Measurements from ENCODE around the gene LIMCH1.

The LIMCH1 gene

GRCh38 chr4:41646862-41647261 is 108.9 kb downstream of the LIMCH1 start:
- DNase-seq, result no peak

DNA sequence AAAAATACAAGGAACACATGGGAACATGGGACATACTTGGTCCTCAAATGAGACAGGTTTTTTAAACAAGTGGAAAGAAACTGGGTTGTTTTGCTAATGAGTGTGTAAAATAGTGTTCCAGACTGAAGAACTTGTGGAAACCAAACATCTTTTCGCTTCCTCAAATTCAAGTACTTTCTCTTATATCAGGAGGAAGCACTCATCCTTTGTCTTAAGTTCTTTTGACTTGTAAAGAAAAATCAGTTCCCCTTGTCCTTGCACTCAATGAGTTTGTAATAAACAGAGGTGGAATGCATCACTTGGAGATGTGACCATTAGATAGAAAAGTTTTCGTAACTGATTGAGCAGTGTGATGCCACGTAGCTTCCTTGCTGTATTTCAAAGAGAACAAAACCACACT is 109.4 kb downstream of the LIMCH1 start:
- DNase-seq, result no peak

DNA sequence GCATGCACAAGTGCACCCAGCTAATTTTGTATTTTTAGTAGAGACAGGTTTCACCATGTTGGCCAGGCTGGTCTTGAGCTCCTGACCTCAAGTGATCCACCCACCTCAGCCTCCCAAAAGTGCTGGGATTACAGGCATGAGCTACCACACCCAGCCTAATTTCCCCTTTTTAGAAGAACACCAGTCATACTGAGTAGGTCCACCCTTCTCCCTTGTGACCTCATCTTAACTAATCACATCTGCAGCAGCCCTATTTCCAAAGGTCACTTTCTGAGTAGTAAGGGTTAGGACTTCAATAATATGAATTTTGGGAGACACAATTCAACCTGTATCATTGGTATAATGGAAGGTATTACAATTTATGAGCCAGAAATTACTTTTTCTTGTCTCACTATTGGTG is 113.2 kb downstream of the LIMCH1 start:
- peak in 1 of 2 donors; percentile 16 for DNase-seq

- no peak for DNase-seq
Measured at GRCh38 chr4:41652971-41653370, 115.0 kb downstream of the LIMCH1 start.

DNA sequence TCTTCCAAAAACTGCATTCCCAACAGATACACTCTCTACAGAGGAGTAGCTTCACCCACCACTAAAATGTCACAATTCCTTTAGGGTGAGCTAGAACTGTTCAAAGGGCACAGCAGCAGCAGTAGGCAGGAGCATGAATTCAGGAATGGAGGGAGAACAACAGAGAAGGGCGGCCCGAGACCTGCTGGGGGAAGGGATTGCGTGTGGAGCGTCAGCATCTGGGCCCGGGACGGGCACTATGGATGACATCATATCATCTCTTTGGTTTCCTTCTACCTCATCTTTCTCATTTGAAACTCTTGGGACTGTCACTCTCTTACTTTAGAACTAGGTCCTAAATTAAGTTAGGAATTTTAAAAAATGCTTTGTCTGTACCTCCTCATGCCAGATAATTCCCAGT is 115.6 kb downstream of the LIMCH1 start:
- no peak for DNase-seq

GRCh38 chr4:41655177-41655576 is 117.2 kb downstream of the LIMCH1 start:
- DNase-seq, result no peak

- DNase-seq, result no peak
Measured at GRCh38 chr4:41656106-41656505, 118.1 kb downstream of the LIMCH1 start.

DNA sequence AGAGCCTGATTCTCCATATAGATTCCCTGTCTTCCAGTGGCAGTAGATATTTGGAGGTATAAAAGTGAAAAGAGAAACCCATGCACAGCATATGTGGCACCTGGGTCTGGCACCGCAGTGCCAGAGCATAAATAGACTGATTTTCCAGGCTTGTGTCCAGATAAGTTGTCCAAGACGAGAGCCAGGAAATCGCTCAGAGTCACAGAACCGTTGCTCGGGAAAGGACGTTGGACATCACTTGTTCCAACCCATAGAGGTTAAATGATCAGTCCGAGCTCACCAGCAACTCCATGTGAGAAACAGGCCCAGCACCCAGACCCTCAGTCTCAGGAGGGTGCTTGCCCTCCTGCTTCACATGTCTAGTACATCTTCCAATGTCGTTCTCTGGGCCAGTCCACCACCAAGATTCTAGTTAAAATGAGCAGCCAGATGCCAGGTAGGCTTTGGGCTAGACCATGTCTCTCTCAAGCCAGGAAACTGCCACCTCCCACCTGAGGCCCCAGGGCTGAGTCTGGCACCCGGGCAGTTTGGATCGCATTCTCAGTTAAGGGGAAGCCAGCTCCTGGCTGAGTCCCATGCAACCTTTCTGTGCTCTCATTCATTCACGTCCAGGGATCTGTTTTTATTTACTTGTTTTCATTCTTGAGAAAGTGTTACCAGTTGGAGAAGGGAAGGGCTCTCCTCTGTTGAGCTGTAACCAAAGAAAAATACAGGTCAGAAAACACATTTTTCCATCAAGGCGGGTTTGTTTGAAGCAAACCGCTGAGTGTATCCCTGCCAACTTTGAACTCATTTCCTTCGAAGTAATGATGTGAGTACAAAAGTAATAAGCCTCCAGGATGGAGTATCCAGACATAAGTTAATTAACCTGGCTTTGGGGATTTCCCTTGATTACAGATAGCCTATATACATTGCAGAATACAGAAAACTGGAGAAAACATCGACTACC is 118.9 kb downstream of the LIMCH1 start:
- no peak for DNase-seq

GRCh38 chr4:41657561-41657960 is 119.6 kb downstream of the LIMCH1 start:
- no peak for DNase-seq

DNA sequence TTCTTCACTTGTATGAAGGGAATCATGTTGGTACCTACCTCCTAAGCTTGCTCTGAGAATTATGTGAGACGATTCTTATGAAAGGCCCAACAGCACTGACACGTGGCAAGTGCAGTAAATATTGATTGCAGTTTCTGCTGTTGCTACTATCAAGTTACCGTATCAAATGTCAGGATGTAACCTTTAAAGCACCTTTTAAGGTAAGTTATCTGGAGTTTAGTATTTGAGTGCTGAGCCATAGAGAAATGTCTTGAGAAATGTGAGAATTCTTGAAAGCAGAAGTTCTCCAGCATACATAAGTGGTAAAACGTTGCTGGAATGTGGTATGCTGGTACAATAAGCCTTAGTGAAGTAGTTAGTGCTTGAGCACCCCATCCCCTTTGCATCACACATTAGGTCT is 120.2 kb downstream of the LIMCH1 start:
- DNase-seq, result no peak

DNA sequence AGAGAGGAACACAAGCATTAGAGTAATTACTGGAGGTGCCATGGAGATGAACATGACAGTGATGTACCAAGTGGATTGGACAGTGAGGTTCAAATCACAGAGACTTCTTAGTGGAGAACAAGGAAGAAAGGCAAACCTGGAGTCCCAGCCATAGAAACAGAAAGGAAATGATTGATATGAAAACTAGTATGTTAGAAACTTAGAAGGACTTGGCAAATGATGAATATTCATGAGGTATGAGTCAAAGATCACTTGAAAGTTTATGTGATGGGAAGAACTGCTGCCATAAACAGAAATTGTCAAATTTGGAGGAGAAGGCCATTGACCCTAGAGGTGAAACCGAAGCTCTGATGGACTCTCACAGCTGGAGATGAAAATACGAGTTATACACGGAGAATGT is 122.4 kb downstream of the LIMCH1 start:
- DNase-seq, result no peak

GRCh38 chr4:41661442-41662076 is 123.6 kb downstream of the LIMCH1 start:
- peak; percentile 23 to 24 for DNase-seq

DNA sequence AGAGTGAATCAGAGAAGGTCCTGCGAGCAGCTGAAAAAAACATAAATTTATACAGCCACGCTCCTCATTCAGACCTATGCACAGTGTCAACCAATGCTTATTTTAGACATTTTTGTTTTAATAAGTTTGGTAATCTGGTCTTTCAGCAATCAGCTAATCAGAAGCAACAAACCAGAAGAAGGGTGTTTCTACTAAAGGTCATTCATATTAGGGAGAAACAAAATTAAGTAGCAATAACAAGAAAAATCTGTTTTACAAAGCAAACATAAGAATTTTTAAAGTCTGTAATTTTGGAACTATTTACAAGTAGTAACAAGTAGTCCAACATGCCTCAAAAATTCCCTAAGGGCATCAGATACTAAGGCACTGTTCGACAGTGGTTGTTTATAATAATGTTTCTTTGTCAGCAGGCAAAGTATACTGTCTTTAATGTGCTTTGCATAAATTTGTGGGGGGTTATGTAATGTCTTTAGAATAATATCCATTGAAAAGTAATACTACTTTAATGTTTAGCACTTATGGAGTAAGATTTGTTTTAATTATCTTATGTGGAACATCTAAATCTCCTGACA is 127.8 kb downstream of the LIMCH1 start:
- DNase-seq, result no peak

GRCh38 chr4:41668024-41668423 is 130.1 kb downstream of the LIMCH1 start:
- DNase-seq, result no peak

GRCh38 chr4:41670530-41670929 is 132.6 kb downstream of the LIMCH1 start:
- DNase-seq, result no peak

DNA sequence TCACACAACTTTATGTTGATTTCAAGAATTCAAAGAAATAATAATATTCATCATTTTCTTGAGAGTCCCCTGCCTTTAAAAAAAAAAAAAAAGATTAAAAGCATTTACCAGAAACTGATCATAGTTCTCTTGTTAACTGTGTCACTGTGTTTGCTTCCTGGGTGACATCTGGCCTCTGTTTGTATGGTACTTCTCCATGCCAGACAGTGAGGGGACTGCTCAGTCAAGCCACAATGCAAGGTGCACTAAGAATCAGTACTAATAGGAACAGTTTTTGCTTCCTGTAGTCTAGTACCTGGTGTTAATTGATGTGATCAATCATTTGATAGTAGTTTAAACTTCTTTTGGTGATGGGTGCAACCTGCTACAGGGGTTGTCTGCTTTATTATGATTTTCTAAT is 133.0 kb downstream of the LIMCH1 start:
- no peak for DNase-seq

DNA sequence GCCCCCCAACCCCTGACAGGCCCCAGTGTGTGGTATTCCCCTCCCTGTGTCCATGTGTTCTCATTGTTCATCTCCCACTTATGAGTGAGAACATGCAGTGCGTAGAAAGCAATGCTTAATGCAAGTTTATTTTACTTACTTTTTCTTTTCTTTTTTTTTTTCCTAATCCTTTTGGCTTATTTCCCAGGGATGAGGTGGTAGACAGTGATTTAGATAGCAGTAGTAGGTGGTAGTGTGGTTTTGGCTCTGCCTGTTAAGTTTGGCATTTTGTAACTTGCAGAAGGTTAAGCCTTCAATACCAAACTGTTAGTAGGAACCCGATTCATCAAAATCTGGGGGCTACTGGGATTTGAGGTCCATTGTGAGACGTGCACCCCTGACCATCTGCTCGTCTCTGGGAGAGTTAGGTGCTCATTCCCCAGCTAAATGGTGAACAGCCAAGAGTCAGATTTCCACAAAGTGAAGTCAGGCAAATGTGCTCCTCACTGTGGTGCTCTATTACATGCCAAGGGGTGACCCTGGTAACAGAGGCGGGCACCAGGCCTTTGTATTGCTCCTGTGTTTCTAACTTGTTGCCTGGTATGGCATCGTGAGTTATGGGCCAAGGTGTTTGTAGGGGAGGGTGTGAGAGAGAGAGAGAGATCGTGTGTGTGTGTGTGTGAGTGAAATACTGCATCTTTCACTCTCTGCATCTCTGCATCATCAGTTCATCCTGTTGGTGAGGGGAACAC is 140.3 kb downstream of the LIMCH1 start:
- no peak for DNase-seq

- no peak for DNase-seq
Measured at GRCh38 chr4:41678951-41679350, 141.0 kb downstream of the LIMCH1 start.

- DNase-seq, result no peak
Measured at GRCh38 chr4:41679991-41680390, 142.0 kb downstream of the LIMCH1 start.

DNA sequence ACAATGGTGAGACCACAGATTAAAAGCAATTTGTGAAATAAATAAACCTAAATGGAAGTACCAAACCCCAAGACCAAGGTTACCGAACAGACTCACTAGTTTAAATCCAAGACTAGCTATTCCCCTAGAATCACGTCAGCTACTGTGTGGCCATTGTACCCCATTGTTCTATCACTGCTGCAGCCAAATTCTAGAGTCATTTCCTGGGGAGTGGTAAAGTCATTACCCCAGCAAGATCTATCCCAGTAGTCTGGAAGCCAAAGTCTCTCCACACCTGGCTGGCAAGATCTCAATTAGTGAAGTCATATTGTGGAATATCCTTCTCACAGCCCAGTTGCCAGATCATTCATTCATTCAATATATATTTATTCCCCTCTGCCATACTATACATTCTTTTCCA is 143.1 kb downstream of the LIMCH1 start:
- no peak for DNase-seq

- DNase-seq, result no peak
Measured at GRCh38 chr4:41683326-41683725, 145.4 kb downstream of the LIMCH1 start.

DNA sequence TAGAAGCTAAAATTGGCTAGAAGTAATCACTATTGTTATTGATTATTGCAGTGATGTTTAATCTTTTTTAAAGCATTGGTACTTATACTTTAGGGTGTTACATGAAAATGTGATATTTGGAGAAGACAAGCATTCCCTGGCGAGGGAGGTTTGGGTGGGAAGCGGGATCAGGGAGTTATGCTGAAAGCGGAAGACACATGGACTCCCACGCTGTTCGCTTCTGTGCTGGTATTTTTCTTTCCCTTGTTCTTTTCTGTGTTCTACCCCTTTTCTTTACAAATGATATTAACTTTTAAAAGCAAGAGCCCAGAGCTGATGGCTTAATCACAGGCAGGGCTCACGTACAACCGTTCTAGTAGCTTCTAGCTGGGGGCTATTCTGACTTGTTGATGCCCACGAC is 148.9 kb downstream of the LIMCH1 start:
- no peak for DNase-seq

DNA sequence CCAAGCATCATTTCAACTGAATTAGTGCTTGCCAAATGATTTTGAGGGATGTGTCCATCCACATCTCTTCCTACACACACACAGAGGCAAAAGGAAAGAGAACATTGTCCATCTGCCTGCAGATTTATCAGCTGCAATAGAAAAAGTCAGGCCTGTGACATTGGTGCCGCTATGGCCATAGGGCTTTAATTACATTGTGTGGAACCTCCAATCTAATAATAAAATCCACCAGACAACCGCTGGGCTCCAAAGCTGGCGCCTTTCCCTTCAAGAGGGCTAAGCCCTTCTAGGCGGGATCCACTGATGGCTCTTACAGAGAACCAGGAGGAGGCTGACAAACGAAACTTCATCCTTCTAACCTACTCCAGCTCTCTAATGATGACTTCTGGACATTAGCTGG is 150.0 kb downstream of the LIMCH1 start:
- DNase-seq, result no peak
